ENCODE data around the gene ETFDH.

DNA sequence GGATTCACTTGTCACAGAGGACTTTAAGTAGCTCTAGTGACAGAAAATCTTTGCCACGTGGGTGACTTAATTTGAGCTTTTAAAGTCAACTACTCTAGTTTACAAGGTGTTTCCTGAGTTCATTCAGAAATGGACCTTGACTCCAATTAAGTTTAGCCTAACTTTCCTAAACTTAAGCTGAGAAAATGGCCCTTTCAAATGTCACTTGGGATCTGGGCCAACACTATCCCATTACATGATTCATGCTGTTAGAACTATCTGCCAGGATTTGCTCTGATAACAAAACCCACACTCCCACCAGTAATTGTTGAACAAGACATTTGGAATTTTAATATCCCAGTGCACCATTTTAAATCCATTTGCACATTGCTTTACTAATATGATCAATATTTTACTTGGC, 41.2 kb upstream of the ETFDH start:
- TF ChIP-seq EZH2 (IDR thresholded peaks at IDR 0.05; ENCODE audit: insufficient read depth, low read length): no peak
- TF ChIP-seq, protein P1, sequence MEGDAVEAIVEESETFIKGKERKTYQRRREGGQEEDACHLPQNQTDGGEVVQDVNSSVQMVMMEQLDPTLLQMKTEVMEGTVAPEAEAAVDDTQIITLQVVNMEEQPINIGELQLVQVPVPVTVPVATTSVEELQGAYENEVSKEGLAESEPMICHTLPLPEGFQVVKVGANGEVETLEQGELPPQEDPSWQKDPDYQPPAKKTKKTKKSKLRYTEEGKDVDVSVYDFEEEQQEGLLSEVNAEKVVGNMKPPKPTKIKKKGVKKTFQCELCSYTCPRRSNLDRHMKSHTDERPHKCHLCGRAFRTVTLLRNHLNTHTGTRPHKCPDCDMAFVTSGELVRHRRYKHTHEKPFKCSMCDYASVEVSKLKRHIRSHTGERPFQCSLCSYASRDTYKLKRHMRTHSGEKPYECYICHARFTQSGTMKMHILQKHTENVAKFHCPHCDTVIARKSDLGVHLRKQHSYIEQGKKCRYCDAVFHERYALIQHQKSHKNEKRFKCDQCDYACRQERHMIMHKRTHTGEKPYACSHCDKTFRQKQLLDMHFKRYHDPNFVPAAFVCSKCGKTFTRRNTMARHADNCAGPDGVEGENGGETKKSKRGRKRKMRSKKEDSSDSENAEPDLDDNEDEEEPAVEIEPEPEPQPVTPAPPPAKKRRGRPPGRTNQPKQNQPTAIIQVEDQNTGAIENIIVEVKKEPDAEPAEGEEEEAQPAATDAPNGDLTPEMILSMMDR (IDR thresholded peaks at IDR 0.05; ENCODE audit: insufficient read depth, low read depth, low read length): no peak
